NCI-H2227 treated with DMSO at 0.1 percent for 48 hours (cell line): ENCODE results near the gene CLCN1.
"Not testable (repeated sequence)": the region's sequence is repeated elsewhere in the genome, so short reads cannot be mapped to it uniquely, and the experiment has no call there.

Source experiments
- DNase-seq: peaks from one replicate; lab custom pipeline; 2025; lab: John Stamatoyannopoulos, UW

CLCN1 gene

GRCh38 chr7:143384661-143385631 is 69.0 kb downstream of the CLCN1 start:
- no peak for DNase-seq

GRCh38 chr7:143385891-143386781 is 70.2 kb downstream of the CLCN1 start:
- DNase-seq, result no peak

- no peak for DNase-seq
Measured at GRCh38 chr7:143387156-143387975, 71.5 kb downstream of the CLCN1 start.

- no peak for DNase-seq
Measured at GRCh38 chr7:143388051-143388450, 72.1 kb downstream of the CLCN1 start.

GRCh38 chr7:143388491-143389101 is 72.7 kb downstream of the CLCN1 start:
- no peak for DNase-seq

GRCh38 chr7:143389316-143390103 is 73.6 kb downstream of the CLCN1 start:
- no peak for DNase-seq

GRCh38 chr7:143390104-143390772 is 74.3 kb downstream of the CLCN1 start:
- no peak for DNase-seq

GRCh38 chr7:143390773-143391317 is 74.9 kb downstream of the CLCN1 start:
- no peak for DNase-seq

- DNase-seq, result no peak
Measured at GRCh38 chr7:143391462-143392404, 75.8 kb downstream of the CLCN1 start.

GRCh38 chr7:143392427-143392826 is 76.5 kb downstream of the CLCN1 start:
- DNase-seq, result not testable (repeated sequence)

GRCh38 chr7:143392875-143393266 is 77.0 kb downstream of the CLCN1 start:
- no peak for DNase-seq

GRCh38 chr7:143393267-143394041 is 77.5 kb downstream of the CLCN1 start:
- no peak for DNase-seq

GRCh38 chr7:143394068-143394467 is 78.2 kb downstream of the CLCN1 start:
- no peak for DNase-seq

GRCh38 chr7:143394777-143395176 is 78.9 kb downstream of the CLCN1 start:
- DNase-seq, result no peak

GRCh38 chr7:143395187-143396149 is 79.6 kb downstream of the CLCN1 start:
- DNase-seq, result no peak

- no peak for DNase-seq
Measured at GRCh38 chr7:143396182-143396581, 80.3 kb downstream of the CLCN1 start.
